ENCODE data around the gene TAF4.
"Not testable (repeated sequence)": the region's sequence is repeated elsewhere in the genome, so short reads cannot be mapped to it uniquely, and the experiment has no call there.

TAF4 gene

DNA sequence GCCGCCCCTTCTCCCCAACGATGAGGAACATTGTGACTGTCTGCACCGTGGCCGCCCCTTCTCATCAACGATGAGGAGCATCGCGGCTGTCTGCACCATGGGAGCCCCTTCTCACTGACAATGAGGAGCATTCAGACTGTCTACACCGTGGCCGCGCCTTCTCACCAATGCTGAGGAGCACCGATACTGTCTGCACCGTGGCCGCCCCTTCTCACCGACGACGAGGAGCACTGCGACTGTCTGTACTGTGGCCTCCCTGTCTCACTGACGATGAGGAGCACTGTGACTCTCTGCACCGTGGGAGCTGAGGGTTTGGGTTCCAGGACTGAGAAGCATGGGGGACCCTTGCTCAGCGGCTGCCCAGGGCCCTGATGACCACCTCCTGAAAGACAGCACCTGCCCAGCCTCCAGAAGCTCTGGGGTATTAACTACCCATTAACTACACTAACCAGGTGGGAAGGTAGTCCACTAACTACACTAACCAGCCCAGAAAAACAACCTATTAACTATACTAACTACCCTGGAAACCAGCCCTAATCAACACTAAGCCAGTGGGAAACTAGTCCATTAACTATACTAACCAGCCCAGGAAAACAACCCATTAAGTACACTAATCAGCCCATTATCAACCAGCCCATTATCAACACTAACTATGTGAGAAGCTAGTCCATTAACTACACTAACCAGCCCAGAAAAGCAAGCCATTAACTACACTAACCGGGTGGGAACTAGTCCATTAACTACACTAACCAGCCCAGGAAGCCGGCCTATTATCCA lies 116.9 kb downstream of the TAF4 start:
- no peak for DNase-seq (ENCODE audit: low spot score)

DNA sequence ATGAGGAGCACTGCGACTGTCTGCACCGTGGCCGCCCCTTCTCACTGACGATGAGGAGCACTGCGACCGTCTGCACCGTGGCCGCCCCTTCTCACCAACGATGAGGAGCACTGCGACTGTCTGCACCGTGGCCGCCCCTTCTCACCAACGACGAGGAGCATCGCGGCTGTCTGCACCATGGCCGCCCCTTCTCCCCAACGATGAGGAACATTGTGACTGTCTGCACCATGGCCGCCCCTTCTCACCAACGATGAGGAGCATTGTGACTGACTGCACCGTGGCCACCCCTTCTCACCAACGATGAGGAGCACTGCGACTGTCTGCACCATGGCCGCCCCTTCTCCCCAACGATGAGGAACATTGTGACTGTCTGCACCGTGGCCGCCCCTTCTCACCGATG lies 117.6 kb downstream of the TAF4 start:
- DNase-seq (ENCODE audit: low spot score) = not testable (repeated sequence)

DNA sequence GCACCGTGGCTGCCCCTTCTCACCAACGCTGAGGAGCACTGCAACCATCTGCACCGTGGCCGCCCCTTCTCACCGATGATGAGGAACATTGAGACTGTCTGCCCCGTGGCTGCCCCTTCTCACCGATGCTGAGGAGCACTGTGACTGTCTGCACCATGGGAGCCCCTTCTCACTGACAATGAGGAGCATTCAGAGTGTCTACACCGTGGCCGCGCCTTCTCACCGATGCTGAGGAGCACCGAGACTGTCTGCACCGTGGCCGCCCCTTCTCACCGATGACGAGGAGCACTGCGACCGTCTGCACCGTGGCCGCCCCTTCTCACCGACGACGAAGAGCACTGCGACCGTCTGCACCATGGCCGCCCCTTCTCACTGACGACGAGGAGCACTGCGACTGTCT lies 120.2 kb downstream of the TAF4 start:
- DNase-seq (ENCODE audit: low spot score) = not testable (repeated sequence)

DNA sequence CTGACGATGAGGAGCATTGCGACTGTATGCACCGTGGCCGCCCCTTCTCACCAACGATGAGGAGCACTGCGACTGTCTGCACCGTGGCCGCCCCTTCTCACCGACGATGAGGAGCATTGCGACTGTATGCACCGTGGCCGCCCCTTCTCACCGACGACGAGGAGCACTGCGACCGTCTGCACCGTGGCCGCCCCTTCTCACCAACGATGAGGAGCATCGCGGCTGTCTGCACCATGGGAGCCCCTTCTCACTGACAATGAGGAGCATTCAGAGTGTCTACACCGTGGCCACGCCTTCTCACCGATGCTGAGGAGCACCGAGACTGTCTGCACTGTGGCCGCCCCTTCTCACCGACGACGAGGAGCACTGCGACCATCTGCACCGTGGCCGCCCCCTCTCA lies 120.7 kb downstream of the TAF4 start:
- DNase-seq (ENCODE audit: low spot score) = not testable (repeated sequence)

DNA sequence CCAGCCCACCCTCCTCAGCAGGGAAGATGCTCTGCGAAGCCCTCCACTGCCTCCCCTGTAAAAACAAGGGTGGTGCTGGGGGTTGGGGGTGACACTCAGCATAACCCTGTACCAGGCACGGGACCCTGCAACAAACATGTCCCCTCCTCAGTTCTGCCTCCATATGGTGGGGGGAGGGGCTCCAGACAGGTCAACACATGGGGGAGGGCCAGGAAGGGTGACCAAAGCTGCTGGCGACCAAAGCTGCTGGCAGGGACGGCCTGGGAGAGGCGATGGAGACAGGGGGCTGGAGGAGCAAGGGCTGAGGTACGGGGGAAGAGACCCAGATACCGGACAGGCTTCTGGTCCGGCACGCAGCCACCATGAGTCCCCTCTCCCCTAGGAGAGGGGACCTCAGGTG lies 123.2 kb downstream of the TAF4 start:
- DNase-seq (ENCODE audit: low spot score) = no peak

DNA sequence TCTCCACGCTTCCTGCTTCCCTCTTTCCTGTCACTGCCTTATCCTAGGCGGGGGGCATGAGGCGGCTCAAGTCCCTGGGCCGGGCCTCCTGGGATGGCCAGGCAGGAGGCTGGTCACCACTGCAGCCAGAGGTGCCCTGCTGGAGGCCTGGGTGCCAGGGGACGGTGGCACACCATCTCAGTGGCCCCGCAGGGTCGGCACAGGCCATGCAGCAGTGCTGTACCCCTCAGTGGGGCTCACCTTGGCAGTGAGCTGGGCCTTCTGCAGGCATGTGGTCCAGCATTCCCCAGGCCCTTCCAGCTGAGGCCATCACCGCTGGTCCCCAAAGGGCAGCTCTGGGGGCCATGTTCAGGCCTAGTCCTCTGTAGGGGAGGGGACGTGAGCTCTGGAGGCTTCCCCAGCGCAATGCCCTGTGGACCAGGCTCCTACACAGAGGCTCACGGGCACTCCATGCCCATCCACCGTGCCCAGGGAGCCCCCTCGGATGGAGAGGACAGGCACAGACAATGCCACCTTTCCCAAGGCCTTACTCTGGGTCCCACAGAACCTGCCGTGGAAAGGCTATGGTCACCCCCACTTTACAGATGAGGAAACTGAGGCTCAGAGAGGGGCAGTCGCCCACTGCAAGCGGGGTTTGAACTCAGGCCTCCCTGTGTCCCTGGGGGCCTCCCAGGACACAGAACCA lies 123.8 kb downstream of the TAF4 start:
- DNase-seq (ENCODE audit: low spot score) = no peak

DNA sequence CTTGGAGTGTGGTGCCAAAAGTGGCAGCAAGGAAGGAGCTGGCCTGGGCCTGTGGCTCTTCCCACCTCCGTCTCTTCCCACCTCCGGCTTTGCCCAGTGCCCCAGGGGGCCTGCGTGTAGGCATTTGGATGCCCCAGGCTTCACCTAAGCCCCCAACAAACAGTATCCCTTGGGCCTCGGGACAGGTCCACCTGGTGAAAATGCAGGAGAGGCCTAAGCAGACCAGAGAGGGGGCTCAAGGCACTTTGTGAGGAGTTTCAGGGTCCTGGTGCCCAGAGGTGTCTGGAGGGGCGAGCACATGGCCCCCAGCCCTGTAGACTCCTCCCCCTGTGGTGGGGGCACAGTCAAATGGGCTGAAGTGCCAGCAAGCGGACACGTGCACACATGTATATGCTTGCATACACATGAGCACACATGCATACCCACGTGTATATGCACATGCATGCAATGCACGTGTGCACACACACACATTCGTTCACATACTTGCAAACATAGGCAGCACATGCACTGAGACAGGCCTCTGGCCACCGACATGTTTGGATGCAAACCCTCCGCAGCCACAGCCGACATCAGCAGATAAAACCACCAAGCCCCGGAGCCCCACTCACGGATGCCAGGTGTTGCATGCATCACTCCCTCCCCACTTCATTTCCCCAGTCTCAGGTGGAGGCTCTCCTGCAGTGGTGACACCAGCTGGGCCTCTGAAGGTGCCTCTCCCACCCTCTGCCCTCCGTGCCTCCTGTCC lies 124.5 kb downstream of the TAF4 start:
- DNase-seq (ENCODE audit: low spot score) = no peak

DNA sequence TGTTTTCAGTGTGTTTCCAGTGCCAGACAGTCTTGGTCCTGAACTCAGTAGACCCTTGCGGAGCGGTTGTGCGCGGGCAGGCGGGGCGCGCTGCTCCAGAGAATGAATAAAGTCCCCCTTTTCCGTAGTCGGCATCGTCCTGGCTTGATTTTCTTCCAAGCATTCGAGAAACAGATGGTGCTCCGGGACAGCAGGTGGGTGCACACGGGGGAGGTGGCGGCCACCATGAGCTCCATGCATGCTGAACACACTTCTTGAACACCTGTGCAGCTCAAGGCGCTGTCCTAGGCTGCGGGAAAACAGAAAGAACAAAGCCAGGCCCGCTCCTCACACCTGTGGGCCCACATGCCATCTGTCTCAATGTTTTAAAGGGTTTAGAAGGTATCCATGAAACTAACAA lies 125.2 kb downstream of the TAF4 start:
- DNase-seq (ENCODE audit: low spot score) = no peak

DNA sequence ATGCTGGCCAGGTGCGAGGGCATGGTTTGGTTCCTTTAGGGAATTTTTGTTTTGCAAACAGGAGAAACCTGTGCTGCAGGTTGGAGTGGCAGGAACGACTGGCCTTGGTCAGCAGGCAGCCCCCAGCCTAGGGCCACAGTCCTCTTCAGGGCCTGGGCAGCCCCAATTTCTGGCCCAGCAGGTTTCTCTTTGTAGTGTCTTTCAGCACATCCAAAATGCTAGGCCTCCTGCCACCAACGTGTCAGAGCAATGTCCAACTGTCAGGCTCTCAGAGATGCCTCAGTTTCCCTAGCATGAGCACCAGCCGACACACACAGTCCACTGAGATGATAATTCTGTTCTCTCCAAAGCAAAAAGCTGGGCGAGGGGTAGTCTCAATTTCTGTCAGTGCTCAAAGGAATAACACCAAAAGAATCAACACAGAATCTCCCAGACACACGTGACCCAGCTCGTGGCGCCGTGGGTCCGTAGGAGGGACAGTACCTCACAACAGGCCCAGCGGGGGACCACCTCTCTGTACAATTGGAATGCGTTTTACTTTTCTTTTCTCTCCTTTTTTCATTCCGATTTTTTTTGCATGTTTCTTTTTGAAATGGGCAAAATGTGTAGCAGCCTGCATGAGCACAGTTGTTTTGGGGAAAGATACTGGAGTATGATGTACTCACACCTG lies 125.9 kb downstream of the TAF4 start:
- no peak for DNase-seq (ENCODE audit: low spot score)

DNA sequence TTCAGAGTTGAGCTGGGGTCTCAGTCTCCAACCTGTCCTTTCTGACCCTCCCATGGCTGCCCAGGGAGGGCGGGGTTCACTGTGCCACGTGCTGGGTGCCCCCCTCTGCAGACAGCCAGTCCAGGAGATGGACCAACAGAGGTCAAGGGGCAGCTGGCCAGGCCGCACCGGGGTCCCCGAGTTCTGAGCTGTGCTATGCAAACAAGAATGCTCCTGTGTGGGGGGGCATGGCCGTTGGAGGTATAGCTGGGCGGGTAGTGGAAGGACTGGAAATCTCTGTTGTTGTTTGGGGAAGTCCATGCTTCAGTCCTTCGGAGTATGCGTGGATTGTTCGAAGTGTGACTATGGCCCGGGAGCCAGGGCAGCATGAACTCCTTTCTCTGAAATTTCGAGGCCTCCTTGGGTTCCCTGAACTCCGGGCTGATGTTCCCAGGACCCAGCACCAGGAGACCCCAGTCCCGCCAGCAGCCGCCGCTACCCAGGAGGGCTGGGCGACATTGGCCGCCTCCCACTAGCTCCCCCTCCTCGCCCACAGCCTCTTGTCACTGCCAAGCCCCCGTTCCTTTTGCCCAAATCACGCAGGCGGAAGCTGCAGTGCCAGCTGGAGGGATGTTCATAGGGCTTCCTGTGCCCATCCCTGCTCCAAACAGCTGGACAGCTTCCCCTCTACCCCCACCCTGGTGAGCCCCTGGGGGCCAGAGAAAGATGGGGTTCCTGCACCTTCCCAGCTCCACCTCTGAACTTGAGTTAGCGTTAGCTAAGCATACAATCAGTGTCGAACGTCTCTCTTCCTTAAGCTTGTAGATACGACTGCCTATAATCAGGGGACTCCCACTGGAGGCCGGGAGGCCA lies 126.6 kb downstream of the TAF4 start:
- DNase-seq (ENCODE audit: low spot score) = no peak

DNA sequence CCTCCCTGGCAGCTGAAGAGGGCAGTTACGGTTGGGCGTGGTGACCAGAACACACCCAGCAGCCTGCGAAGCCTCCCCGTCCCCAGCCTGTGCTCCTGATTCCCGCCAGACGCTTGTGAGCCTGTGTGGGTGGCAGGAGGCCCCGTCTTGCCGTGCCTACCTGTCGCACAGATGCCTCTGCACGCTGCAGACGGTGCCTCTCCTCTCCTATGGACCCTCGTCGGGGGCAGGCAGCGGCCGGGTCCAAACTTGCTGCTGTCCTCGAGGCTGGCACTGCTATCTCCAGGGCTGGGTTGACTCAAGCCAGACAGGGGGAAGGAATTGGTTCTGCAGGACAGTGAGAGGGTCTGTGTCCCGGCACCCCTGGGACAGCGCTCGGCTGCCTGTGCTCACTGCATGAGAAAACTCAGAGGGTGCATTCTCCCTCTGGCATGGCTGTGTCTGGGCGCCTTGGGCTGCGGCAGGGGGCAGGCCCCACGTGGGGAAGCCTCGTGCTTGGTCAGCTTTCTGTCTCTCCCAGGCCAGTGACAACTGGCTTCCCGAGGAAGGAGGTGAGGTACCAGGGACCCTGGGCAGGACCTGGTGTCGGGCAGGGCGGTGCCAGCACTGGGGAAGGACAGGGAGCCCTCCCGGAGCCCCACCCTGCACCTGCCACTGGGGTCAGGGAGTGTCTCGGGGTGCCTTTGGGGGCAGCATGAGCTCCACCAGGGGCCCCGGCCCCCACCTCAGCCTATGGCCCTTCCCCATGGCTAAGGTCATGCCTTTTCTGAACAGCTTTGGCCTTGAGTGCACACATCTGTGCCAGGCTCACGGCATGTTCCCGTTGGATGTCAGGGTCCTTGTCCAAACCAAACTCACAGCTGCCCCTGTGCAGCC lies 127.5 kb downstream of the TAF4 start:
- no peak for DNase-seq (ENCODE audit: low spot score)

DNA sequence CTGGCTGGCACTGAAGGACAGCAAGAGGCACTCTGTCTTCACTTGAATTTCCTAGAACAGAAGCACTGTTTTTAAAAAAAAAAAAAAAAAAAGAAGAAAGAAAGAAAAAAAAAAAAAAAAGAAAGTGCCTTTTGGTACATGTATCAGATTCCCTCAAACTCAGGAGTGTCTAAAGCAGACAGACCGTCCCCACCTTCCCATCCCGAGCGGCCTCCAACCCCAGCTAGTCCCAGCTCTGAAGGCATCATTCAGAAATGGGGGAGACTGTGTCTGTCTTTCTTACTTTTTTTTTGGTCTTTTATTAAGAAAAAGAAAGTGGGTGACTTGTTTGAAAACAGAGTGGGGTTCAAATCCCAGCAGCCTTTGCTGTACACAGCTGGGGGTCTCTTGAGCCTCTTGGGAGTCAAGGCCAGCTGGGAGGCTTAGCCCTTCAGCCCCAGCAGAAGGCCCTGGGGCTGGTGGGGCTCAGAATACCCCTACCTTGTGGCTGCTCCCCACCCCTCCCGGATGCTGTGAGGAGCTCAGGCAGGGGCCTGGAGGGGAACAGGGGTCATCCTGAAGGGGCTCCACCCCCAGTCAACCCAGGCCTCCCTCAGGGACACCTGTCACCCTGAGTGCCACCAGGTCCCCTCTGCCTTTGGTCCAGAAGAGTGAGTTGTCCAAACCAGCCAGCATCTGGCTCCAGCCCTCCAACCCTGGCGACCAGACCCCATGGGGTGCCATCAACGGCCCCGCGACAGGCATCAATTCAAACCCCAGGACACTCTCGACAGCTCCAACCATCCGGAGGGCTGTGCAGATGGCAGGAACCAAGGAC lies 128.3 kb downstream of the TAF4 start:
- no peak for DNase-seq (ENCODE audit: low spot score)

DNA sequence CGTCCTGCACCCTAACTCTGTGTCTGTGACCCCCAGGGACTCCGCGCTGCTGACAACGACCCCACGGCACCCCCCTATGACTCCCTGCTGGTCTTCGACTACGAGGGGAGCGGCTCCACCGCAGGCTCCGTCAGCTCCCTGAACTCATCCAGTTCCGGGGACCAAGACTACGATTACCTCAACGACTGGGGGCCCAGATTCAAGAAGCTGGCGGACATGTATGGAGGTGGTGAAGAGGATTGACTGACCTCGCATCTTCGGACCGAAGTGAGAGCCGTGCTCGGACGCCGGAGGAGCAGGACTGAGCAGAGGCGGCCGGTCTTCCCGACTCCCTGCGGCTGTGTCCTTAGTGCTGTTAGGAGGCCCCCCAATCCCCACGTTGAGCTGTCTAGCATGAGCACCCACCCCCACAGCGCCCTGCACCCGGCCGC lies 129.0 kb downstream of the TAF4 start:
- DNase-seq (ENCODE audit: low spot score) = no peak

DNA sequence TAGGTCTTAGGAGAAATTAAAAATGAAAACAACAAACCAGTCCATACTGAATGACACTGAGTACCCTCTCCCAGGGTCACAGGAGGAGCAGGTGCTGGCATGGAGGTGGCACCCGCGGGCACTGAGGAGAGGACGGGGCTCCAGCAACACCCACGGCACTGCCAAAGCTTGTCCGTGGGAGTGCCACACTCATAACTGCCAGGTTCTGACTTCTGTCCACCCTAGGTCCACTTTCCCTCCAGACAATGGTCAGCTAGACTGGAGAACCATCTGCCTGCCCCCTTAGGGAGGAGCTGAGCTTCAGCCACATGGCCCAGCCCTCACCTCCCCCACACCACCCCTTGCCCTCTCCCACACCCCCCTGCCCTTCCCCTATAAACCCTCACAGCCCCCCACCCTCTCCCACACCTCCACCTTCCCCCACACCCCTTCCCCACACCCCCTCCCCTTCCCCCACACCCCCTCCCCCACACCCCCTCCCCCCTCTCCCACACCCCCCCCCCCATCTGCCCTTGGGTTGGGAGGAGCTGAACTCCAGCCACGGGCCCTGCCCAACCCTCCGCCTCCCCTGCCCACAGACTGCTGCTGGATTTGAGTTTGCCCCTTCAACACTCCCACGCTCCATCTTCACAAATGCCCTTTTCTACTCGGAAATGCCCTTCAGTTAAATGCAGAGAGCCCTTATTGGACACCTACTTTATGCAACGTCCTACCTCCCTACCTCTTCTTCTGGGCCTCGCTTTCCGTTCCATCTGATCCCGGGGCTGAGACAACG lies 129.6 kb downstream of the TAF4 start:
- DNase-seq (ENCODE audit: low spot score) = no peak

DNA sequence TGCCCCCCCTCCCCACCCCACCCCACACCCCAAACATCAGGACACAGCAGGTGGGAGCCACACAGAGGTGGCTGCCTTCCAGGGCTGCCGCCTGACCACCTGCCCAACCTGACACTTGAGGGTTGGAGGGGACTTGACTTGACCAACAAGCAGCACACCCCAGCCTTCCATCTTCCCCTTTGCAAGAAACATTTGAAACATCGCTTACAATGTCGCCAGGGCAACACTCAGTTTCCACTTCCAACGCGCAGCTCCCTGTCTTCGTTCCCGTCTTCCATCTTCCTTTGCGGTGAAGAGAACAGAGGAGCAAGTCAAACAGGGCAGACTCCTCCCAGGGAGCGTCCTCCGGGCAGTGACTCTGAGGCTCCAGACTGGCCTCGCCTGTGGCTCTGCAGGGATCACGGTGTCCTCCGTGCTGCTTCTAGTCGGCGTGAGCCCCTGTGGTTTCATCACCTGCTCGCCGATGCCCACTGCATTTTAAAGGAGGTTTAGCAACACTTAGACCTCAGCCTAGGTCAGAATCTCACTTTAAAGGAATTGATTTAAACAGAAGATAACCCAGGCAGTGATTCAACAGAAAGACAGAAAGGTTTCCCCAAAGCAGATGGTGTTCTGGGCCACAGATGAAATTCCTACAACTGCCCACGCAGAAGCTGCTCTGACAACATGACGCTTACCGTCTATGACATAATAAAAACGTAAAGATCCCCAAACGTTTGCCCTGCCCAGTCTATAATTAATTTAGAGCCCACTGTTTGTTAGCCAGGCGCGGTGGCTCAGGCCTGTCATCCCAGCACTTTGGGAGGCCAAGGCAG lies 130.8 kb downstream of the TAF4 start:
- DNase-seq (ENCODE audit: low spot score) = no peak

DNA sequence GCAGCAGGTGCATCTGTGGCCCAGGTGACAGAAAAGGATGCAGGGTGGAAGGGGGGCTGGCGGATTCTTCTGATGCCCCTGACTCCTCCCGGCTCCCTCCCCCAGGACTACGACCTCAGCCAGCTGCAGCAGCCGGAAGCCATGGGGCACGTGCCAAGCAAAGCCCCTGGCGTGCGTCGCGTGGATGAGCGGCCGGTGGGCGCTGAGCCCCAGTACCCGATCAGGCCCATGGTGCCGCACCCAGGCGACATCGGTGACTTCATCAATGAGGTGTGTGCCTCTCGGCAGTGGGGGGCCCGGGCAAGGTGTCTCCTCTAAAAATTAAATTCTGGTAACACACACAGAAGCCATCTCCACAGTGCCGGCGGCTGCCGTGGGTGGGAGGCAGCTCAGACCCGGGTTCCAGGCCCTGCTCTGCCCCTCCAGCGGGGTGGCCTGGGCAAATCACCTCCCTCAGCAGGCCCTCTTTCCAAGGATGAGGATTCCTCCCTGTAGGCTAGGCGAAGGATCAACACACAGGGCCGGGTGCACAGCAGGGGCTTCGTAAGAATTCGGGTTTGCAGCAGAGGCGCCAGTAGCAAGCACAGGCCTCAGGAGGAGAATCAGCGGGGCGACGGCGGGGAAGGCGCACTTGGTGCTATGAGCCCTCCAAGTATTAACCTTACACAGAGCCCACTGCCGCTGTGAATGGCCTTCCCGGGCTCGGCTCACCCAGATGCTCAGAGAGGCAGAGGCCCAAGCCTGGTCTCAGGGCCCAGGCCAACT lies 131.5 kb downstream of the TAF4 start:
- no peak for DNase-seq (ENCODE audit: low spot score)

DNA sequence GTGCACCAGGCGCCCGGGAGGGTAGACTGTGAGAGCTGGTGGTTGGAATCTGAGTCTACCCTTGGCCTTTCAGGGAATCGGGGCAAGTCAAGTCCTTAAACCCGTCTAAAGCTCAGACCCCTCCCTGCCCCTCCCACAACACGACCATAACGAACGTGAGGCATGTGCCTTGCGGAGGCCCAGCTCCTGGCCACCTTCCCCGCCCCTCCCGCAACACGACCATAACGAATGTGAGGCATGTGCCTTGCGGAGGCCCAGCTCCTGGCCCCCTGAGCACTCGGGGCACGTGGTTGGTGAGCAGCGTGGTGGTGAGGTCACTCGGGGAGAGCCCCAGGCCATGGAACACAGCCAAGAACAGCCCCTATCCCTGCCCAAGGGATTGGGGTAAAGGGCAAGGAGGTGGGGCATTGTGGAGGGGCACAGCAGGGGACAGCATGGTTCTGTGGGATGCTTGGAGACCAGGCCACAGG lies 132.2 kb downstream of the TAF4 start:
- DNase-seq (ENCODE audit: low spot score) = no peak
